Esophagus muscularis mucosa (tissue), 4 donors: ENCODE results near the gene AUH.

Source experiments
- CTCF ChIP-seq, 3 experiments: fragments of 200-600 bp in 2 of 3; fragments of 450-650 bp in 1 of 3; sonication (generic) in 2 of 3; IDR thresholded peaks; one replicate each; pipeline ENCODE4 v1.5.1; 2017 to 2019; ENCODE audit warnings: antibody characterized with exemption in 3 of 3, mild to moderate bottlenecking in 2 of 3, moderate library complexity in 1 of 3
- EP300 ChIP-seq: sonication (generic); formaldehyde crosslinking; IDR thresholded peaks from one replicate; pipeline ENCODE4 v1.6.1; 2017; ENCODE audit warnings: antibody characterized with exemption
- POLR2A ChIP-seq: fragments of 450-650 bp; IDR thresholded peaks from one replicate; pipeline ENCODE4 v1.6.1; 2017; ENCODE audit warnings: antibody characterized with exemption, moderate library complexity, mild to moderate bottlenecking, low read depth

DNA sequence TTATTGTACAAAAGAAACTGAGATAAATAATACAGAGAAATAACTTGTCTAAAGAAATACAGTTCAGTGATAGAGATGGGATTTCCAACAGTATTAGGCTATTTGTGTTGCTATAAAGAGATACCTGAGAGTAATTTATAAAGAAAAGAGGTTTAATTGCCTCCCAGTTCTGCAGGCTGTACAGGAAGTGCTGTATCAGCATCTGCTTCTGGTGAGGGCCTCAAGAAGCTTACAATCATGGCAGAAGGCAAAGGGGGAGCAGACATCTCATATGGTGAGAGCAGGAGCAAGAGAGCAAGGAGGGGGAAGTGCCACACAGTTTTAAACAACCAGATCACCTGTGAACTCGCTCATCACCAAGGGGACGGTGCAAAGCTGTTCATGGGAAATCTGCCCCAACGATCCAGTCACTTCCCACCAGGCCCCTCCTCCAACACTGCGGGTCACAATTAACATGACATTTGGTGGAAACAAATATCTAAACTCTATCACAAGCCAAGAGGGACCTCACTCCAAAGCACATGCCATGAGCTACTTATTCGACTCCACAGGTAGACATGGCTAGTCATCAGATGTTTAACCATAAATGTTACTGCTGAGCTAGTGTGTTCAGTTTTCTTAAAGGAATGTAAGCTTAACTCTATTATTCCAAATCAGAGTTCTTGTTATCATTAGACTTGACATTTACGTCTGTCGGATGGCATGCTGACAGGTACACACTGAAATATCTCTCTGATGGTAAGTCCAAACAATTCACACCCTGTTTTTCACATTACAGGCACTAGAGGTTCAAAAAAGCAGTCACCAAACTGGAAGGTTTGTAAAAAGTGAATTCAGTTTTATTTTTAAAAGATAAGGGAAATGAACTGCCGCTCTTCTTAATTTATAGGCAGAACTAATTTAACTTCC is 82.2 kb downstream of the AUH start:
- TF ChIP-seq EP300, result no peak
- TF ChIP-seq POLR2A, result no peak
- no peak for TF ChIP-seq CTCF (IDR thresholded peaks at IDR 0.05)
